Epithelial cell of prostate (primary cell): ENCODE results near the gene C2CD4D.
A peak's percentile ranks its signal among the peaks of the same experiment; 100 is the strongest.

Experiments used
- DNase-seq: peaks from one replicate; pipeline ENCODE4 v3.0.0-alpha.2; 2011; ENCODE audit warnings: low read depth, low spot score
- H3K27ac ChIP-seq: fragments of 450-650 bp; 2 replicates; pipeline ENCODE4 v1.5.1; 2017; ENCODE audit warnings: mild to moderate bottlenecking

Gene C2CD4D

GRCh38 chr1:151837197-151837596, 2.4 kb downstream of the C2CD4D start:
- peak overlapping the region; percentile 80 for H3K27ac ChIP-seq
- DNase-seq: no peak

- no peak for DNase-seq
- H3K27ac ChIP-seq: no peak overlapping the region
These were observed 4.0 kb downstream of the C2CD4D start for GRCh38 chr1:151835596-151835995.

GRCh38 chr1:151834239-151834638, 5.4 kb downstream of the C2CD4D start:
- H3K27ac ChIP-seq: no peak overlapping the region

GRCh38 chr1:151833172-151833900, 6.3 kb downstream of the C2CD4D start:
- H3K27ac ChIP-seq: no peak overlapping the region
- no peak for DNase-seq

More at GRCh38 chr1:151834239-151834638, 5.4 kb downstream of the C2CD4D start:
- no peak for DNase-seq

GRCh38 chr1:151832318-151832980, 7.2 kb downstream of the C2CD4D start:
- H3K27ac ChIP-seq: no peak overlapping the region
- DNase-seq: no peak

- H3K27ac ChIP-seq: no peak within 1 kb of the TSS
- no peak for DNase-seq
These were observed 8.0 kb downstream of the C2CD4D start, which contains the start of gene RORC for GRCh38 chr1:151831605-151832004. Gene RORC (minus strand): TSS chr1:151831802. CDS start chr1:151831764, 38 bp downstream.

GRCh38 chr1:151831256-151831591, 8.4 kb downstream of the C2CD4D start:
- no peak overlapping the region for H3K27ac ChIP-seq
- no peak for DNase-seq

DNA sequence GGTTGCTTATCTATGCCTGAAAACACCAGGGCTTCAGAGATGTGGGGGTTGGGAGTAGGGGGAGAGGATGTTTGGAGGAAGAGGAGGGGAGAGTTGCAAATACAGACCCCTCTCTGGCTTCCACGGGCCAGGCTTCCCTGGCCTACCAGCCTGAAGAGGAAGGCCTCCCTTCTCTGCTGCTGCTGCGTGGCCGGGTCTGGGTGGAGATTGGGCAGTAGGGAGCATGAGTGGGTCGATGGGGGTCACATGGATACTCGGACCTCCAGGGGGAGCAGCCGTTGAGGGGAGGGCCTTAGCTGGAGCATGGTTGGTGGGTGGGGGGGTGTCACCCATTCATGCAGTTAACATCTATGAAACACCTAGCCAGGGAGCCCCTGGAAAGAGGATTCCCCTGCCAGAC, 9.6 kb downstream of the C2CD4D start:
- no peak overlapping the region for H3K27ac ChIP-seq
- no peak for DNase-seq

- no peak for DNase-seq
- no peak overlapping the region for H3K27ac ChIP-seq
These were observed 10.1 kb downstream of the C2CD4D start for GRCh38 chr1:151829352-151830046.

- H3K27ac ChIP-seq: no peak overlapping the region
- no peak for DNase-seq
These were observed 10.7 kb downstream of the C2CD4D start for GRCh38 chr1:151828921-151829320.

- no peak for DNase-seq
- H3K27ac ChIP-seq: no peak overlapping the region
These were observed 11.8 kb downstream of the C2CD4D start for GRCh38 chr1:151827853-151828252.

DNA sequence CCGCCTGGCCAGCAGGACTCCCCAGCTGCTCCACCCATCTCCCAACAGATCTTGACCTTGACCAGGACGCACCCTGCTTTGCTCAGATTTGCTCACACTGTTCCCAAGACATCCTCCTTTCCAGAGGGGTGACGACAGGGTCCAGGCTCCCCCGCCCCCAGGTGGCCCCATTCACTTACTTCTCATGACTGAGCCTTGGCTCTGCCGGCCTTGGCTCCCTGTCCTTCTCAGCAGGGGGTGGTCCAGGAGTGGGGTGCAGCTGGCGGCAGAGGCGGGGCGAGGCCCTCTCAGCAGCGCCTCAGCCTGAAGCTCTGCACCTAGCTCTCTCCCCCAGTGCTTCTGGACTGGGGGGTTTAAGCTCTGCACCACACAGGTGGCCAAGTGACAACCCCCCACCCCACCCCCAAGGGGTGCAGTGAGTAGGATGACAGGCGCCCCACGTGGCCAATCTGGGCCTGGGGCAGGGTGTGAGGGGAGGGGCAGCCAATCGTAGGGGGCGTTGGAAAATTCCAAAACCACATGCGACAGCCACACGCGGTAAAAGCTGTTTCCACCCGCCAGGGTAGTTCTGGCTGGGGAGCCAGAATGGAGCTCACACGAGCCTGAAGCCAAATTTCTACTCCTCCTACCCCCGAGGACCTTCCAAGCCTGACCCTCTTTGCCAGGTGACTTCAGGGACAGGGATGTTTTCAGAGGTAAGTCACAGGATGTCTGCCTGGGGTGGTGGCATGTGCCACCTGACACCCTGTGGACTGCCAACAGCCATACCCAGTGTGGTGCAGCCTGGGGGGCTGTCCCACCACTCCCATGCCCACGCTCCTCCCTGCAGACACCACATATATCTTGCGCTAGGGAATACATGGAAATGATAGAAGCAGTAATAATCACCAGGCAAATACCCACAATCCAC, 13.6 kb downstream of the C2CD4D start:
- H3K27ac ChIP-seq: no peak overlapping the region
- no peak for DNase-seq

DNA sequence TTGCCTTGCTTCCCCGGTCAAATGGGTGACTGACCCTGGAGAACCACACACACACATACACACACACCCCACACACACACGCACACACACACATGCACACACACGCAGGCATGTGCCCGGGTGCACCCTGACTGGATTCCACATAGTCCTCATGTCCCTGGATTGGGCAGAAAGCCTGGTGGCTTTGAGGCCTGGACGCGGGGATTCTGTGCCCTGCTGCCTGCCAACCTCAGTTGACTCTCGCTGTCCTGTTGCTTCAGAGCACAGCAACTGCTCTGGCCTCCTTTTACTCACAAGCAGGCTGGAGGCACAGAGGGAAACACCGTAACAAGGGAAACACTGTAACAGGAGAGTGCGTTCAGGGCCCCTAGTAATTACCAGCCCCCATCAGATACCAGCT, 14.4 kb downstream of the C2CD4D start:
- H3K27ac ChIP-seq: no peak overlapping the region
- DNase-seq: no peak

GRCh38 chr1:151823175-151823574, 16.4 kb downstream of the C2CD4D start:
- no peak overlapping the region for H3K27ac ChIP-seq
- DNase-seq: no peak

- H3K27ac ChIP-seq: no peak overlapping the region
- DNase-seq: no peak
These were observed 17.2 kb downstream of the C2CD4D start for GRCh38 chr1:151822404-151822803.

GRCh38 chr1:151820940-151821339, 18.7 kb downstream of the C2CD4D start:
- no peak for DNase-seq
- H3K27ac ChIP-seq: no peak overlapping the region

GRCh38 chr1:151819976-151820623, 19.5 kb downstream of the C2CD4D start:
- H3K27ac ChIP-seq: no peak overlapping the region
- no peak for DNase-seq

DNA sequence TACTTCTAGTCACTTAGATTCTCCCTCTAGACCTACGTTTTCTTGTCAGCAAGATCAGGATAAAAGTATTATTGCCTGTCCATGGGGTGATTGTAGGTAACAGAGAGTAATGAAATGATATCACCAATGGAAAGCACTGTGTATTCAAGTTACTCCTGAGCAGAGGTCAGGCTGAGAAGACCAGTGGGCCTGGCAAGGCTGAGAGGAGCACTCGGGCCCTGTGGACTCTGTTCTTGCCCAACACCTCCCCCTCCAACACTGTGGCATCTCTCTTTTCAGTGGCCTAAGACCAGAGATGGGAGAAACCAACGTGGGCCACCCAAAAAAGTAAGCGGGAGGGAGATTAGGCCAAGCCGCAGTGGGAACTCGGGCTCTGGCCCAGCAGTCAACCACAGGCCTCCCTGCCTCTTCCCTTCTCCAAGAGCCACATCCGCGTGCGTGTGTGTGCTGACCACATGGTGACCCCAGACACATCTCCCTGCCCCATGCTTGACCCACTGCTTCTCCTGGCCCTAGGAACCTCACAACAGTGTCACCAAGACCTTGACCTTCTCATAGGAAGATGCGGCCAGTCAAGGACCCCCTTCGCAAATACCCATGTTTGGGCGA, 20.3 kb downstream of the C2CD4D start:
- H3K27ac ChIP-seq: no peak overlapping the region
- no peak for DNase-seq

GRCh38 chr1:151817353-151817730, 22.3 kb downstream of the C2CD4D start:
- no peak for DNase-seq
- no peak overlapping the region for H3K27ac ChIP-seq
